Raji (cell line): ENCODE data around the gene KIF22.

Experiments used
- POLR2A ChIP-seq: IDR thresholded peaks from 2 replicates; pipeline ENCODE4 v1.6.1; 2011; ENCODE audit warnings: low read depth, low read length, control low read depth; ENCODE audit not compliant: insufficient read depth

Gene KIF22

DNA sequence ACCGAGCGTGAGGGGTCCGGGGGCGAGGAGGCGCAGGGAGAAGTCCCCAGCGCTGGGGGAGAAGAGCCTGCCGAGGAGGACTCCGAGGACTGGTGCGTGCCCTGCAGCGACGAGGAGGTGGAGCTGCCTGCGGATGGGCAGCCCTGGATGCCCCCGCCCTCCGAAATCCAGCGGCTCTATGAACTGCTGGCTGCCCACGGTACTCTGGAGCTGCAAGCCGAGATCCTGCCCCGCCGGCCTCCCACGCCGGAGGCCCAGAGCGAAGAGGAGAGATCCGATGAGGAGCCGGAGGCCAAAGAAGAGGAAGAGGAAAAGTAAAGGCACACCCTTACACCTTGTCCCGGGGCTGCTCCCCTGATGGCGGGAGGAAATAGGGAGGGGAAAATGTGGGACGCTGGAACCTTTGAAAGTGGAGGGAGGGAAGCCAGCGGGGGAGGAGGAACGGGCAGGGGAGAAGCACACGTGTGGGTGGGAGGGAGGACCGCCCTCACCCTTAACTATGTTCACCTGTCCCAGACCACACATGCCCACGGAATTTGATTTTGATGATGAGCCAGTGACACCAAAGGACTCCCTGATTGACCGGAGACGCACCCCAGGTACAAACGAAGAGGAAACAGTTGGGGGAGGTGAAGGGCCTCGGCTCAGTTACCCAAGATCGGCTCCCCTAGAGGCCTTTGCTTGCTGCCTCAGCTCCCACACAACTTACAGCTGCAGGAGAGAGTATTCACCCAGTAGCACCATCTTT is 26.3 kb downstream of the KIF22 start:
- TF ChIP-seq POLR2A = no peak

DNA sequence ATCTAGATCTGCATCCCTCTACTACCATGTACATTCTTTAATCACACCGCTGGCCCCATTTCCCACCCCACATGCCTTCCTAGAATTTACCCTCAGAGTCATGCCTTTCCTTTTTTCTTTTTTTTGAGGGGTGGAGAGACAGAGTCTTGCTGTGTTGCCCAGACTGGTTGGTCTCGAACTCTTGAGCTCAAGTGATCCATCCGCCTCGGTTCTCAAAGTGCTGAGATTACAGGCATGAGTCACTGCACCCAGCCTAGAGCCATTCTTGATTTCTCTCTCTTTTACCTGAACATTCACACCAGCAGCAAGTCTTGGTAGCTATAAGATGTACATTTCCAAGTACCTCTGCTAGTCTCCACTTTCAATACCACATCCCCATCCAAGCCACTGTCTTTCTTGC is 27.5 kb downstream of the KIF22 start:
- TF ChIP-seq POLR2A = no peak

DNA sequence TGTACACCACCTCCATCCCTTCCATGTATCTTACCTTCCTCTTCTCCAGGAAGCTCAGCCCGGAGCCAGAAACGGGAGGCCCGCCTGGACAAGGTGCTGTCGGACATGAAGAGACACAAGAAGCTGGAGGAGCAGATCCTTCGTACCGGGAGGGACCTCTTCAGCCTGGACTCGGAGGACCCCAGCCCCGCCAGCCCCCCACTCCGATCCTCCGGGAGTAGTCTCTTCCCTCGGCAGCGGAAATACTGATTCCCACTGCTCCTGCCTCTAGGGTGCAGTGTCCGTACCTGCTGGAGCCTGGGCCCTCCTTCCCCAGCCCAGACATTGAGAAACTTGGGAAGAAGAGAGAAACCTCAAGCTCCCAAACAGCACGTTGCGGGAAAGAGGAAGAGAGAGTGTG is 29.0 kb downstream of the KIF22 start:
- 0 out of 2 replicates have a peak, but pooled peaks have one; percentile 4 for TF ChIP-seq POLR2A

DNA sequence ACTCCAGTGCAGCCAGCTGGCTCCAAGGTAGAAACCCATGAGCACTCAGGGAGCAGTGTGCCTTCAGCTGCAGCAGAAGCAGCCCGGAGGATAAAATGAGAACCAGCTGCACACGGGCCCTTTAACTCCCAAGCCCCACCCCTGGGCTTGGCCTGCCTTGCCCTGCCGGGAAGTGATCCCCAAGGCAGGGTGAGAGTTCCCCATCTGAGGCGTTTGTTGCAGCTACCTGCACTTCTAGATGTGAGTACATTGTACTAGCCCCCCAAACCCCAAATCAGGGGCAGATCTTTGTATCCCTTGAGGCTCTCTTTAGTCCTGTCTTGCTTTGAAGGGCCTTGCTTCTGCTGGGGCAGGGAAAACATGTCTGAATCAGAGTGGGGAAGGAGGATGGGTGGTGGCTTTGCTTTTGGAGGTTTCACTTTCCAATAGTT is 29.7 kb downstream of the KIF22 start, which contains the start of gene MVP:
Gene MVP, plus strand, starts transcription at position 192 of the 431 bp plus-strand sequence. CDS start 10,088 bp downstream, outside the sequence.
- no peak for TF ChIP-seq POLR2A

DNA sequence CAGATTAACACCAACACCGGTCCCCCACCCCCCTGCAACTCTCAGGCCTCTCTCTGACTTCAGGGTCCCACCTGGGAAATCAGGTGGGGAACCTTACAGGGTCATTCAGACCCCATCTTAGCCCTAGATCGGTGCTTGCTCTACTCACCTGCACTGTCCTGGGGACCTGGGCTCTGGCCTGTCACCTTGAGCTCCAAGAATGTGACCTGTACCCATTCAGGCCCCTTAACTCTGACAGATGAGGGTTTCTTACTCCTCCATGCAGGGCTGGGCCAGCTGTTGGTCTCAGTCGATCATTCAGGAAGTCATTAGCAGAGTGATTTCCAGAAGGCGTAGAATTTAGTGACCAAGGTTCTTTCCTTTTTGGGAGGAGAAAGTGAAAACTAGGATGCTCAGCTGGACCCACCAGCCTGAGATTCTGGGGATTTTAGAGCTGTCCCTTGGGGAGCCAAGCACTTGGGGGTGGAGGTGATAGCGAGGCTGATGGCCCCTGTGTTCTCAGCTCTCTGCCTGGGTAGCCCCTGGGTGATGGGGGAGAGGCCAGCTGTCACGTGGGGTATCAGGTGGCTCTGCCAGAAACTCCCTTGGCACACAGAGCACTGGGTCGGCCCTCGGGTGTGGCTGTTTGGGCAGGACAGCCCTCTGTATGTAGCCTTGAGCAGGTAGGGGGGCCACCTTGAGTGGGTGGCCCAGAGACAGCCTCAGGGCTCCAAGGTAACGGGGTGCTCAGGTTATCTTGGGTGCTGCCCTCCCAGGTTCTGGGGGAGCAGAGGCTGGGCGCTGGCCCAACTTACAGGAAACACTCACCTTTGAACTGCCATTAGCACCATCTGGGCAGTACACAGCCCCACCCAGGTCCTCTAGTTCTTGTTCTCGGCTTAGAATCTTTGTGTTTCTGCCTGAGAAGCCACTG is 30.4 kb downstream of the KIF22 start:
- peak; percentile 59 for TF ChIP-seq POLR2A

DNA sequence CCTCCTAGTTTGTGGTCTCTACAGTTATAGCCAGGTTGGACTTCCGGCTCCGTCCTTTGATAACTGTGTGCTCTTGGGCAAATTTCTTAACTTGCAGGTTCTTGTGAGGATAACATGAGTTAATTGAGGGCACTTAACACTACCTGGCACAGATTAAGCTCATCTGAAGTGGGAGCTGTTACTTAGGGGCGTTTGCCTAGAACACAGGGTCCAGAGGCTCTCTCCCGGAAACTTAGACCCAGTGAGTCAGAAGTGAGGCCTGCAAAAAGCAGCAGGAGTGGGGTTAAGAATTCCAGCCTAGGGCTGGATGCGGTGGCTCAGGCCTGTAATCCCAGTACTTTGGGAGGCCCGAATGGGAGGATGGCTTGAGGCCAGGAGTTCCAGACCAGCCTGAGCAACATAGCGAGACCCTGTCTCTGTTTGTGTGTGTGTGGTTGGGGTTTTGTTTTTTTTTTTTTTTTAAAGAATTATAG is 31.1 kb downstream of the KIF22 start:
- no peak for TF ChIP-seq POLR2A

DNA sequence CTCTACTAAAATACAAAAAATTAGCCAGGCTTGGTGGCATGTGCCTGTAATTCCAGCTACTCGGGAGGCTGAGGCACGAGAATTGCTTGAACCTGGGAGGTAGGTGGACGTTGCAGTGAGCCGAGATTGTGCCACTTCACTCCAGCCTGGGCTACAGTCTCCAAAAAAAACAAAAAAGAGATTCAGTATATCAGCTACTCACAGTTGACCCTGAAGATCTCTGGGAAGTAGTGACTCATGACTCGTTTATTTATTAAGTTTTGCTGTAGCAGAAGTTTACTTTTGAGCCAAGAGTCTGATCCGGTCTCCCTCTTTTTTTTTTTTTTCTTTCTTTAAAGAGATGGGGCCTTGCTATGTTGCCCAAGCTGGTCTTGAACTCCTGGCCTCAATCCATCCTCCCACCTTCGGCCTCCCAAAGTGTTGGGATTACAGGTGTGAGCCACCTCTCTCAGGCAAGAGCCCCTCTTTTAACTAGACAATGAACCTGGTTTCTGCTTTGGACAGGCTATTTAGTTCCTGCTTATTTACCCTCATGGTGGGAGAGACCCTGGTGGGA is 34.1 kb downstream of the KIF22 start:
- 0 out of 2 replicates have a peak, but pooled peaks have one; percentile 2 for TF ChIP-seq POLR2A

DNA sequence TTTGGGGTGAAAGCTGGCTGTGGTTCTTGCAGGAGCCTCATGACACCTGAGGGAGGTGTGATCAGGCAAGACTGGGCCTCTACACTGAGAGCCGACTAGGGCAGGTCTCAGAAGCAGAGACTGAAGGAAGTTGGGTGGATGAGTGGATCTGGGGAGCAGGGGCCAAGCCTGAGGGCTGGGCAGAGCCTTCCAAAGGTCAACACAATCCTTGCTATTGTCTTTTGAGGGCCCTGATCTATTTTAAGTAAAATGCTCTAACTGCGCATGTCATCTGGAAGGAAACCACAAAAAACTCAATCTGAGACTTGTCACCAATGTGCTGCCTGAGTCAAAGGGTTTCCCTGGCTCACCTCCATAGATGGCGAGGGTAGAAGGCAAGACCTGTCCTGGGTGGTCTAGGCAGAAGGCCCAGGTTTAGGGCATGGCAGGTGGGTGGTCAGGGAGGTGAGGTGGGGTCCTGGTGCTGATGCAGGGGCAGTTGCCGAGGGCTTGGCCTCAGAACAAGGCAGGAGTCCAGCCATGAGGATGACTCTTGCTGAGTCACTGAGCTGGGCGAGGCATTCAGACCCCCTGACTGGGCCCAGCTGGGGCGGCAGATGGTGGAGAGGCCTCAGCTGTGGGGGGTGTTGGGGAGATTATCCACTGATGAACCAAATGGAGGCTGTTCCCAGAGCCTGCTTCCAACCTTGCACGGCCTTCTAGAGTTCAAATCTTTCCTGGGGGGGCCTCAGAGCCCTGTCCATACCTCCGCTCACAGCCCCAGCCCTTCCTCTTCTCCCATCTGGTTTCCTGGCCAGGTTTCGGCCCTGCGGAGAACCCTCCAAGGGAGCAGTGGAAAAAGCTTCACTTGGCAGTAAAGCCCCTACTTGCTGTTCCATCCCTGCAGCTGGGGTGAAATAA is 34.8 kb downstream of the KIF22 start:
- peak; percentile 14; the same call in 1 of the 2 replicates for TF ChIP-seq POLR2A

DNA sequence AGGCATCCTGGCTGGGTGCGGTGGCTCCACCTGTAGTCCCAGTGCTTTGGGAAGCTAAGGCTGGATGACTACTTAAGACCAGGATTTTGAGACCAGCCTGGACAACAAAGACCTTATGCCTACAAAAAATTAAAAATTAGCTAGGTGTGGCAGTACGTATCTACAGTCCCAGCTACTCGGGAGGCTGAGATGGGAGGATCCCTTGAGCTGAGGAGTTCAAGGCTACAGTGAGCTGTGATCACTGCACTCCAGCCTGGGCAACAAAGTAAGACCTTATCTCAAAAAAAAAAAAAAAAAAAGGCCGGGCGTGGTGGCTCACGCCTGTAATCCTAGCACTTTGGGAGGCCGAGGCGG is 35.8 kb downstream of the KIF22 start:
- TF ChIP-seq POLR2A = no peak

DNA sequence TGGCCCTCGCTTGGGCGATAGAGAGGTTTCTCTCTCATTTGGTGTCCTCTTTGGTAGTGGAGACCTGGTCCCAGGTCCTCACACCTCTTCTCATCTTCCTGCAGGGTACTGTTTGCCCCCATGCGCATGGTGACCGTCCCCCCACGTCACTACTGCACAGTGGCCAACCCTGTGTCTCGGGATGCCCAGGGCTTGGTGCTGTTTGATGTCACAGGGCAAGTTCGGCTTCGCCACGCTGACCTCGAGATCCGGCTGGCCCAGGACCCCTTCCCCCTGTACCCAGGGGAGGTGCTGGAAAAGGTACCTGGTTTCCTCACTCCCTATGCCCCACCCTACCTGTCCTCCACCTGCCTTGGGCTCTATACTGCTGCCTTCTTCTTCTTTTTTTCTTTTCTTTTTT is 40.2 kb downstream of the KIF22 start:
- no peak for TF ChIP-seq POLR2A

DNA sequence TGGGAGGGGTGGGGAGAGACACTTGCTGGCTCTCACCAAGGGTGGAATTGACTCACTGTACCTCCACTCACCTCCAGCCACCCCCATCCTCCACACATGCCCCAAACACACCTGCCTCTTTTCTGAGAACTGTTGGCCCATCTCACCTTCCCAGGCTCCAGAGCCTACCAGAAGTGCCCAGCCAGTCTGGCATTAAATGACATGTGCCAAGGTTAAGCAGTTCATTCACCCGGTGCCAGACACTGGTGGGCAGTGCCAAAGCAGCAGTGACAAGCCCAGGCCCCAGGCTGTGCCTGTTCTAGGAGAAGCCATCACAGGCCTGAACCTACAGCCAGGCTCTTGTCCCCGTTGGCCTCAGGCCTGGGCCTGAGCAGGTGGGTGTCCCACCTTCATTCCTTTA is 40.9 kb downstream of the KIF22 start:
- no peak for TF ChIP-seq POLR2A

DNA sequence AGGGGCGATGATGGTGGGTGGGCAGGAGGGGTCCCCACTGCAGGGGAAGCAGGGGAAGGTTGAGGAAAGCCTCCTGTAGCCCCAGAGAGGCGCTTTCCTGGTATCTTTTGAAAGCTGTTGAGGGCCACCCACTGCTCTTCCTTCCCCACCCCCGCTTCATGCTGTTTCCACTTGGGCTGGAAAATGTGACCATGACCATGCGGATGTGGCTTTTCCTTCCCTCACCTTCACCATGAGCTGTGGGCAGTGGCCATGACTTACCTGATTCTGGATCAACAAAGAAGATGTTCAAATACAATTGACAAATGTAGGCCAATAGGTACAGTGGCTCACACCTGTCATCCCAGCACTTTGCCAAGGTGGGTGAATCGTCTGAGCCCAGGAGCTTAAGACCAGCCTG is 43.5 kb downstream of the KIF22 start:
- TF ChIP-seq POLR2A = no peak

DNA sequence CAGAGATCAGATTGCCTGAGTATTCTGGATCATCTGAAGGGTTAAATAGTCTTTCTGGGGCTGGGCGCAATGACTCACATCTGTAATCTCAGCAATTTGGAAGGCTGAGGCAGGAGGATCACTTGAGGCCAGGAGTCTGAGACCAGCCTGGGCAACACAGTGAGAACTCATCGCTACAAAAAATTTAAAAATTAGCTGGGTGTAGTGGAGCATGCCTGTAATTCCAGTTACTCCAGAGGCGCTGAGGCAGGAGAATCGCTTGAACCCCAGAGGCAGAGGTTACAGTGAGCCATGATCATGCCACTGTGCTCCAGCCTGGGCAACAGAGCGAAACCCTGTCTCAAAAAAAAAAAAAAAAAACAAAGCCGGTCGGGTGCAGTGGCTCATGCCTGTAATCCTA is 45.4 kb downstream of the KIF22 start:
- TF ChIP-seq POLR2A = no peak

DNA sequence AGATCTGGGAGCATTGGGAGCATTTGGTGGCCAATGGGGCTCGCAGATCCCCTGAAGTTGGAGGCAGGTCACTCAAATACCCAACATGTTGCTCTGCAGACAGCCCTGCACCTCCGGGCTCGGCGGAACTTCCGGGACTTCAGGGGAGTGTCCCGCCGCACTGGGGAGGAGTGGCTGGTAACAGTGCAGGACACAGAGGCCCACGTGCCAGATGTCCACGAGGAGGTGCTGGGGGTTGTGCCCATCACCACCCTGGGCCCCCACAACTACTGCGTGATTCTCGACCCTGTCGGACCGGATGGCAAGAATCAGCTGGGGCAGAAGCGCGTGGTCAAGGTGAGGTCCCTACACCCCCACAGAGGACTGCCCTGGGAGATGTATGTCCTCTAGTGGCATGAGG is 46.1 kb downstream of the KIF22 start:
- TF ChIP-seq POLR2A = no peak

DNA sequence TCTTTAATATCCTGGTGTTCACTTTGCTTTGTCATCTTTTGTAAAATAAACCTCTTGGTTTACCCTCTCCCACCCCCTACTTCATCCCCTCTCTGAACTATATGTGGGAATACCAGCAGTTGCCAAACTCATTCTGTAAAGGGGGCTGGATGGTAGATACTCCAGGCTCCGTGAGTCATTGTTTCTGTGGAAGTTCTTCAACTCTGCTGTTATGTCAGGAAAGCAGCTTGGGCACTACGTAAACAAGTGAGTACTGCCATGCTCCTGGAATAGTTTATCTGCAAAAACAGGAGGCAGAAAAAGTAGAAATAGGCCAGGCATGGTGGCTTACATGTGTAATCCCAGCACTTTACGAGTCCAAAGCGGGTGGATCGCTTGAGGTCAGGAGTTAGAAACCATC is 47.3 kb downstream of the KIF22 start:
- TF ChIP-seq POLR2A = no peak

DNA sequence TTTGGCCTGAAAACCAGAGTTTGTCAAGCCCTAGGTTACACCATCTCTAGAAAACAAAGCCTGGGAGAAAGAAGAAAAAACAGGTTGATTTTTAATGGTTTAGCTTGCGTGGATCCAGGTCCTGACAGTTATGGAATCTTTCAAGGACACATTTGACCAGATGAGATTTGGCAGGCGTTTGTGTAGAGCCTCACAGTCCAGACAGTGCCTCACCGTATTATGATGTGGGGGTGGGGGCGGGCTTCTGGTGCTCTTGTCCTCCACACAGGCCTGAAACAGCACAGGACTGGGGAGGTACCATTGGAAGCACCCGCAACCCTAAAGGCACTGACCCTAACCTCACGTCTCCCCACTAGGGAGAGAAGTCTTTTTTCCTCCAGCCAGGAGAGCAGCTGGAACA is 49.3 kb downstream of the KIF22 start:
- no peak for TF ChIP-seq POLR2A
